ENCODE data around the gene HSPG2.

The HSPG2 gene

GRCh38 chr1:21857840-21858670, 79.1 kb downstream of the HSPG2 start:
- no peak for DNase-seq

GRCh38 chr1:21857142-21857839, 79.8 kb downstream of the HSPG2 start:
- DNase-seq, result no peak

GRCh38 chr1:21855257-21856096, 81.6 kb downstream of the HSPG2 start:
- no peak for DNase-seq

- DNase-seq, result no peak
Observed at GRCh38 chr1:21854751-21855131, 82.4 kb downstream of the HSPG2 start.

DNA sequence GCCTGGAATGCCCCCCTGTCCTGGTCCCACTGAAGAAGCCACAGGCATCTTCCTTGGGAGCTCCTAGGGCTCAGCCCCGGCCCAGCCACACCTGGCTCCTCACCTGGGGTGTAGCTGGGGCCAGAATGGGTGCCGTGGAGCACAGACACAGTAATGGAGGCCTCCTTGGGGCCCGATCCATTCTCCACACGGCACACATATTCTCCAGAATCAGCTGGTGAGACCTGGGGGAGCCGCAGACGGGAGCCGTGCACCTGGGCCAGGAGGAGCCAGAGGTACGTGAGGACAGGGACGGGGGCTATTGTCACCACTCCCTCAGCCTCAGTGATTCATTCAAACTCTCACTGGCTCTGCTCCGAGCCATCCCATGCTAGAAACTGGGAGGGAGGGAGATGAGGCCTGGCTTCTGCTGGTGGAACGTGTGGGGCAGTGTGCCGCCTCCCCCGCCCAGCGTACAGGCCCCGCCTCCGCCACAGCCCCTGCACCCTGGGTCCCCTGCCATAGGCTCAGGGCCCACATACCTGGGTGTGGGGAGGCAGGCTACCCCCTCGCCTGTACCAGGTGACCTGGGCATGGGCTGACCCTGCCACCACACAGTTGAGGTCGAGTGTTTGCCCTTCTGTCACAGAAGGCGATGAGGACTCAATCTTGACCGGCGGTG, 82.9 kb downstream of the HSPG2 start:
- DNase-seq, result no peak

DNA sequence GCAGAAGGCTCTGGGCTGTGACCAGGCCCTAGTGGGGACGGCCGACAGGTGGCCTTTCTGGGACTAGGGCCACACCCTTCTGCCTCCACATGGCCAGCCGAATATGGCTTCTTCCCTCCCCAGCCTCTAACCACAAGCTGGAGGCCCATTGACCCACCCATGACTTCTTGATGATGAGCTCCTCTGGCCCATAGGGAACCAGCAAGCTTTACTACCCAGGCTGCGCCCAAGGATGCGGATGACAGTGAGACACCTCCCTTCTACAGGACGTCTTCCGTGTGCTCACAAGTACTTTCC, 84.0 kb downstream of the HSPG2 start:
- no peak for DNase-seq

DNA sequence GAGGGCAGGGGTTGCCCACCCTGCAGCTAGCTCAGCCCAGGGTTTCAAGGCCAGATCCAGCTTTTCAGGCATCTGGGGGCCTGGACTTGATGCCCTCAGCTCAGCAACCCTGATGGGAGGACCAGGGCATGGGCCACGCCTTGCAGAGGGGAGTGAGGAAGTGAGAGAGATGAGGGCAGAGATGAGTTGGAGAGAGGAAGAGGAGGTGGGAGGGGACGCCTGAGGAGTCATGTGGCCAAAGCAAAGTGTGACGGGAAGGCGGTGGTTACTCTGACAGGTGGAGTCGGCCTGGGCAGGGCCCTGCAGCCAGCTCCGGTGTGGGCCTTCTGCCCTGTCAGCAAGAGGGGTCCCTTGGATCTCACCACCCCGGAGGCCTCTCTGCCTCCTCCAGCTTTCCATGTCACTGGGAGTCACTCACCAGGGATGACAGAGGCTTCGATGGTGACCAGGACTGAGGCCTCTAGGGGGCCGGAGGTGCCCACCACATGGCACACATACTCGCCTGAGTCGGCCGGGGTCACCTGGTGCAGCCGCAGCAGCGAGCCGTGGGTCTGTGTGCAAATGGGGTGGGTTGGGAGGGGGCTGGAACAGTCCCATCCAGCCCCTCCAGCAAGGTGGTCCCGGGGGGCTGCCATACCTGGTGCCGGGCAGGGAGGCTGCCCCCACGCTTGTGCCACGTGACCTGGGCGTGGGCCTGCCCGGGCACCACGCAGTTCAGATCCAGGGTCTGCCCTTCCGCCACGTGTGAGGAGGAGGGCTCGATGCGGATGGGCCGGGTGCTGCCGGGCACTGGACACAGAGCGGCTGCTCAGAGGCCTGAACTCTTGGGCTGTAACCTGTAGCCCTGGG, 84.6 kb downstream of the HSPG2 start:
- no peak for DNase-seq

DNA sequence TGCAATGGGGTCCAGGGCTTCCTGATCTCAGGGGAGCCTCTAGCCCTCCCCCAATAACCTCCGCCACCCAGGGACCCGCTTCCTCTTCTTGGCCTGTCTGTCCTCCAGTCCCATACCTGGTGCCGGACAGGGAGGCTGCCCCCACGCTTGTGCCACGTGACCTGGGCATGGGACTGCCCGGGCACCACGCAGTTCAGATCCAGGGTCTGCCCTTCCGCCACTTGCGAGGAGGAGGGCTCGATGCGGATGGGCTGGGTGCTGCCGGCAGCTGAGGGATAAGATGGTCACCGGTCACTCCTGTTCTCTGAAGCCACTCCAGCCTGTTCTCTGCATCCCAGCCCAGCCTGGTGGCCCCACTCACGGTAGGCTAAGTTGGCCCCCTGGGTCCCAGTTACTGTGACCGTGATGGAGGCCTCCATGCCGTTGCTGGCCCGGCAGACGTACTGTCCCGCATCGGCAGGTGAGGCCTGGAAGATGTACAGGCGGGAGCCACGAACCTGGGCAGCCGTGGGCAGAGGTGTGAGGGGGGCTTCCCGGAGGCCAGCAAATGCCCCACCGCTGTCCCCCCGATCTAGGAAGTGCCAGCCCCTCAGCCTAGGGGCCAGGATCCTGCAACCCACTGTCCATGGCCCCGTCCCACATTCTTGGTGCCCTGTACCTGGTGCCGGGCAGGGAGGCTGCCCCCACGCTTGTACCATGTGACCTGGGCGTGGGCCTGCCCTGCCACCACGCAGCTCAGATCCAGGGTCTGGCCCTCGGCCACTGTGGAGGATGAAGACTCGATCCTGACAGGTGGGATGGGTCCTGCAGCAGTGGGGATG, 85.5 kb downstream of the HSPG2 start:
- no peak for DNase-seq

- DNase-seq, result no peak
Observed at GRCh38 chr1:21849909-21850576, 87.1 kb downstream of the HSPG2 start.

GRCh38 chr1:21848524-21849174, 88.5 kb downstream of the HSPG2 start:
- no peak for DNase-seq

DNA sequence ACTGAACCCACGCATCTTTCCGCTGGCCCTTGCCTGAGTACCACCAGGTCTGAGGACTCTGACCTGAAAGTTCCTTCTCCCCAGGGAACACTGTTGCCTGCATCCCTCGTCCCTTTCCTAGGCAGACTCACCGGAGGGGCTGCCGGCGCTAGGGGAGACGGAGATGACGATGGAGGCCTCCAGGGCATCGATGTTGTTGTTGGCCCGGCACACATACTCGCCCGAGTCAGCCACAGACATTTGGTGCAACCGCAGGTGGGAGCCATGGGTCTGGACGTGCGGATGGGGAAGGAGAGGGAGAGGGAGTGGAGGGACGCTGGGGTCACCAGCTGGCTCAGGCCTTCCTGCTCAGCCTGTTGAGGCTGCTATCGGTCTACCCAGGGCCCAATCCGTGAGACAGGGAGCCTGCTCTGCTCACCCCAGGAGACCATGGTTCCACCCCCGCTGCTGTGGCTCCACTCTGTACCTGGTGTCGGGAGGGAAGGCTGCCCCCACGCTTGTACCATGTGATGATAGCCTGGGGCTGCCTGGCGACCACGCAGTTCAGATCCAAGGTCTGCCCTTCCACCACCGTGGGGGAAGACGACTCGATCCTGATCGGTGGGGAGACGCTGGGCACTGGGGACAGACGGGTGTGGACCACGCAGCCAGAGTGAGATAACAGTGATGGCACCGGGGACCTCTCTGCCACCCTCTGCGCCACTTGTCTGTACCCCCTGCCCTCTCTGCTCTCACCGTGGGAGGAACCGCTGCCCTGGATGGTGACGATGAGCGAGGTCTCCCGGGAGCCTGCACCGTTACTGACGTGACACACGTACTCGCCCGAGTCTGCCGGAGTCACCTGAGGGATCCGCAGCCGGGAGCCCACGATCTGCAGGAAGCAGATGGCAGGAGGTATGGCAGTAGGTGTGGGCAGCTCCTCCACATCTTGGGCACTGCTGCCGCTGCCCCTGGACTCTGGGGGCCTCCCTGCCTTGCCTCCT, 89.6 kb downstream of the HSPG2 start:
- DNase-seq, result no peak

DNA sequence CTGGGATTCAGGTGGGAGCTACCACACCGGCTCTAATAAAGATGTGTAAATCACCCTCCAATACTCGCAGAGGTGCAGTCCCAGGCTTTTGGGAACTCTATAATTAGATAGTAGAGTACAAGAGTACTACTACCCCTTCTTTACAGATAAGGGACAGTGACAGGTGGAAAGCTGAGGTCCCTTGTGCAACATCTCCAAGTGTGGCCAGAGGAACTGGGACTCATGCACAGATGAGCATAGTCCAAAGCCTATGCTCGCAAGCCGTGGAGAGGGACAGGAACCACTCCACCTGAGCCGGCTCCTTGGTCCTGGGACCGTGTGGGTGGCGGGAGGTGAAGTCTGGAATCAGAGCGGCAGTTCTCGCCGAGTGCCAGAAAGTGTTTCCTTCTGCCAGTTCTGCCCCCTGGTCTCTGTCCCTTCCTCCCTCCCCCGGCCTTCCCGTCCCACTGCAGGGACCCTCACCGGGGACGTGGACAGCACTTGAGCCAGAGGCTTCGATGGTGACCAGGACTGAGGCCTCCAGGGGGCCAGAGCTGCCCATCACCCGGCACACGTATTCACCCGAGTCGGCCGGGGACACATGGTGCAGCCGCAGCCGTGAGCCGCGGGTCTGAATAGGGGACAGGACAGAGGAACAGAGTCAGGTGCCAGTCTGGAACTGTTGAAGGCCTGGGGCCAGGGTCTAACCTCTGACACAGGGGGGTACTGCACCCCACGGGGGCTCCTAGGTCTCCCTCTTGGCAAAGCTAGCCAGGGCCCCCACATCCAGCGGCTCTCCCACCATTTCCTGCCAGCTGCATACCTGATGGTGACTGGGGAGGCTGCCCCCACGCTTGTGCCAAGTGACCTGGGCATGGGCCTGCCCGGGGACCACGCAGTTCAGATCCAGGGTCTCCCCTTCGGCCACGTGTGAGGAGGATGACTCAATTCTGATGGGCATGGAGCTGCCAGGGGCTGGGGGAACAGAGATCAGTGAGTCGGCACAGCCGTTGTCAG, 91.2 kb downstream of the HSPG2 start:
- DNase-seq, result no peak

DNA sequence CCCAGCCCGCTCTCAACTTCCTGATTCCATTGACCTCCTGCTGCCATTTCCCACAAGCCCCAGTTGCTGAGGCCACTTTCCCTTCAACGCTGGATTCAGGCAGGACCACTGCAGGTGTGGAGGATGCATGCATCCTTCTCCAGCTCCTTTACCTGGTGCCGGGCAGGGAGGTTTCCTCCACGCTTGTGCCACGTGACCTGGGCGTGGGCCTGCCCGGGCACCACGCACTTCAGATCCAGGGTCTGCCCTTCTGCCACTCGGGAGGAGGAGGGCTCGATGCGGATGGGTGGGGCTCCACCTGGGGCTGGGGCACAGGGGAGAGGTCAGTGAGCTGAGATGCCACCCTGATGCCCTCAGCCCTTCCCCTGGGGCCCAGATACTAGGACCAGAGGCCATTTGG, 93.1 kb downstream of the HSPG2 start:
- DNase-seq, result no peak

GRCh38 chr1:21843208-21843607, 93.9 kb downstream of the HSPG2 start:
- DNase-seq, result no peak

DNA sequence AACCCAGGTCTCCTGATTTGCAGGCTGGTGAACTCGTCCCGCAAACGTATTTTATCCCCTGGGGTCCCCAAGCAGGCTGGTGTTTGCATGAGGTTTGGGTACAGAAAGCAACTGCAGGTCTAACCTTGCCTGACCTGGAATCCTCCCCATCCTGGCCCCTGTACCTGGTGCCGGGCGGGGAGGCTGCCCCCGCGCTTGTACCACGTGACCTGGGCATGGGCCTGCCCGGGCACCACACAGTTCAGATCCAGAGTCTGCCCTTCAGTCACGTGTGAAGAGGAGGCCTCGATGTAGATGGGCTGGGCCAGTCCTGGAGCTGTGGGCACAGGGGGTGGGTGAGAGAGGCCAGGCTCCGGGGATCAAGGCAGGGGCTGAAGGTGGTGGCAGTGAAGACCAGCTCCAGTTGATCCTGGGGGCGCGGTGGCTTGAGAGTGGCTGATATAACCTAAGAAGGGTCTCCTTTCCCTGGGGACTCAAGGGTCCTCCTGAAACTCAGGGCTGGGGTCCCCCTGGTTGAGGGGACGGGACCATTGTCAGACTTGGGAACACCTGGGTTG, 94.4 kb downstream of the HSPG2 start:
- DNase-seq, result no peak

DNA sequence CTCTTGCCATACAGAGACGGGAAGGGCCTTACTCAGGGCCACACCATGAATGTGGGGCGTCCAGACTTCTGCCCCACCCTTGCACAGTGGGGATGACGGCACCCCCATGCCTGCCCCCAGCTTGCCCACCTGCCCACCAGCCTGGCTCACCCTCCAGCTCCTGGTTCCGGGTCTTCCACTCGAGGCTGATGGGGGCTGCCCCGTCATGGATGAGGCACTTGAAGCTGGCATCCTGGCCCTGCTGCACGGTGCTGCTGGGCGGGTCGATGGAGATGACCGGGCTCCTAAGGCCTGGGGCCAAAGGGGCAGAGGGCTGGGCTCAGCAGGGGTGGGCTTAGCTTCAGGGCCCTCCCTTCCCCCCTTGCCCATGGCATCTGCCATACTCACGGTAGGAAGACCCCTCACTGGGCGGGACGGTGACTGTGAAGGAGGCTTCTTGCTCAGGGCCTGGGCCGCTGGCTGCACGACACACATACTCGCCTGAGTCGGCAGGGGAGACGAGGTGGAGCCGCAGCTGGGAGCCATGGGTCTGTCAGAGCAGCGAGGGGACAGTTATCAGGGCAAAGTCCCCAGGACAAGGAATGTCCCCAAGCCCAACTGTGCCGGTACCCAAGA, 95.2 kb downstream of the HSPG2 start:
- no peak for DNase-seq

DNA sequence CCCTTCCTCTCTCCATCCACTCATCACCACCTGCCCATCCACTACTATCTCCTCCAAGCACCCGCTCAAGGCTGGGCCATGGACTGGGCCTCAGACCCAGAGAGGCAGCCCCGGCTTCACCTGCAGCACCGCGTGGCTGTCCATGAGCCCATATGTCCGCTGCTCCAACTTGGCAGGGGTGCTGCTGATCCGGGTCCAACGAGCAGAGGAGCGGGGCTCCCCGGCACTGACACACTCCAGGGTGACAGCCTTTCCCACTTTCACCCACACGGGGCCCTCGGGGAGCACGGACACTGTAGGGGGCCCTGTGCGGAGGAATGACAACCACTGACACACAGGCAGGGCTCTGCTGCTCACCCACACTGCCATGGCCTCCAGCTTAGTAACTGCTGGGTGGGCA, 96.1 kb downstream of the HSPG2 start:
- DNase-seq, result no peak

All from activated naive CD4-positive, alpha-beta T cell treated with anti-CD3 and anti-CD28 coated beads, Interleukin-2, amount 50 U/mL, for 16 hours (primary cell).